Breast epithelium (tissue), 3 donors: ENCODE data around the gene FAM124A.

Source experiments
- POLR2A ChIP-seq: fragments of 450-650 bp; IDR thresholded peaks from one replicate; pipeline ENCODE4 v1.6.1; 2016; ENCODE audit warnings: antibody characterized with exemption, mild to moderate bottlenecking, moderate library complexity
- POLR2AphosphoS5 ChIP-seq, 3 donors: sonication (generic); formaldehyde crosslinking; IDR thresholded peaks; one replicate each; pipeline ENCODE4 v1.6.1; 2017; ENCODE audit warnings: antibody characterized with exemption in 3 of 3
- TF ChIP-seq, protein P1 (sequence below), 3 donors: fragments of 450-650 bp; IDR thresholded peaks; one replicate each; pipeline ENCODE4 v1.5.1; 2016 to 2017; ENCODE audit warnings: antibody characterized with exemption in 3 of 3, mild to moderate bottlenecking in 3 of 3, moderate library complexity in 3 of 3

DNA sequence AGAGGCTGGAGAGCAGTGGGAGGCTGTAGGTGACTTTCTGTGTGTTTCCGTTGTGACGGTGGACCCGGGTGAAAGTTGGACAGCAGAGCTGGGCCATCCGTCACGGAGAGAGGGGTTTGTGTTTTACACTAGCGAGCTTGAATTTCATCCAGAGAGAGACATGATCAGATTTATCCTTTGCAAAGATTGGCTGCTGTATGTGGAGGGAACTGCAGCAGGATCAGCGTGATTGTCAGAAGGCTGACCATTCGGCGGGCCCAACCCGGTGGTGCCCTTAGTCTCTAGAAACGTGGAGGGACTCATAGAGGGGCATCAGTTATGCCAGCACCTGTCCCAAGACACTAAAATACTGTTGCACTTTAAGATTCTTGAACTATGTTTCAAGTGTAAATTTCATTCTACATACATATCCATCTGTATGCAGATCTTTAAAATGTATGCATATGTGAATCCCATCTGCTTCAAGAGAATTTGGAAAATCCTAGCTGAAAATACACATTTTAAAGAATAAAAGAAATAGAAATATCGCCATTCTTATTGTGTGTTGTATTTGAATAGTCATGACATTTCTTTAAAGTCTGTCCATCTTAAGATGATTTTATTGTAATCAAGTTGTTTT lies 7.0 kb downstream of the FAM124A start:
- TF ChIP-seq, protein P1, sequence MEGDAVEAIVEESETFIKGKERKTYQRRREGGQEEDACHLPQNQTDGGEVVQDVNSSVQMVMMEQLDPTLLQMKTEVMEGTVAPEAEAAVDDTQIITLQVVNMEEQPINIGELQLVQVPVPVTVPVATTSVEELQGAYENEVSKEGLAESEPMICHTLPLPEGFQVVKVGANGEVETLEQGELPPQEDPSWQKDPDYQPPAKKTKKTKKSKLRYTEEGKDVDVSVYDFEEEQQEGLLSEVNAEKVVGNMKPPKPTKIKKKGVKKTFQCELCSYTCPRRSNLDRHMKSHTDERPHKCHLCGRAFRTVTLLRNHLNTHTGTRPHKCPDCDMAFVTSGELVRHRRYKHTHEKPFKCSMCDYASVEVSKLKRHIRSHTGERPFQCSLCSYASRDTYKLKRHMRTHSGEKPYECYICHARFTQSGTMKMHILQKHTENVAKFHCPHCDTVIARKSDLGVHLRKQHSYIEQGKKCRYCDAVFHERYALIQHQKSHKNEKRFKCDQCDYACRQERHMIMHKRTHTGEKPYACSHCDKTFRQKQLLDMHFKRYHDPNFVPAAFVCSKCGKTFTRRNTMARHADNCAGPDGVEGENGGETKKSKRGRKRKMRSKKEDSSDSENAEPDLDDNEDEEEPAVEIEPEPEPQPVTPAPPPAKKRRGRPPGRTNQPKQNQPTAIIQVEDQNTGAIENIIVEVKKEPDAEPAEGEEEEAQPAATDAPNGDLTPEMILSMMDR (IDR thresholded peaks at IDR 0.05) = no peak
- TF ChIP-seq POLR2A = no peak
- TF ChIP-seq POLR2AphosphoS5 (IDR thresholded peaks at IDR 0.05) = no peak
